ENCODE measurements around the gene ZNF664.
A peak's percentile ranks its signal among the peaks of the same experiment; 100 is the strongest.

ZNF664 gene

DNA sequence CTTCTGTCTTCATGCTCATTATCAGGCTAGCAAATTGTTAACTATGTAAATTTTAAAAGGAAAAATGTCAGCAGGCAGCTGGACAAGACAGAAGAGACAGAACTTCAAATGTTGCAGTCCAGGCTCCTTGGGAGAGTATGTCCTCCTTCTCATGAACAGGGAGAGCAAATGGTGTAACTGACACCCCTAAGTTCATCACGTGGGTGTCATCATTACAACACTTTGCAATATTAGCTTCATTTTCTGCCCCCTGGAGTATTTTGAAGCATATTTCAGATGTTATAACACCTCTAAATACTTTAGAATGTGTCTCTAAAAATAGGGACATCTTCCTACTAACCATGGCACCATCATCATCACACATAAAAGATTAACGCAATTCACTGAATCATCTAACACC is 62.1 kb downstream of the ZNF664 start:
- Histone ChIP-seq H3K4me3 (ENCODE audit: low read depth, low read length) (no peak overlapping the region), H3K27me3 (ENCODE audit: control insufficient read depth, insufficient read depth, low read length) (no peaks in the 10 kb centered on the region), H3K9me3 (ENCODE audit: control insufficient read depth, insufficient read depth, low read depth, low read length) (no peaks in the 10 kb centered on the region), H3K36me3 (ENCODE audit: control insufficient read depth, insufficient read depth, low read length) (no peaks in the 10 kb centered on the region), H3K4me1 (ENCODE audit: control insufficient read depth, insufficient read depth, low read length) (peaks cover 10% of the 10 kb centered on the region; the same call in 1 of the 2 replicates), H3K9ac (ENCODE audit: low read length) (no peak overlapping the region), H3K27ac (ENCODE audit: low read depth, low read length) (no peak overlapping the region)

DNA sequence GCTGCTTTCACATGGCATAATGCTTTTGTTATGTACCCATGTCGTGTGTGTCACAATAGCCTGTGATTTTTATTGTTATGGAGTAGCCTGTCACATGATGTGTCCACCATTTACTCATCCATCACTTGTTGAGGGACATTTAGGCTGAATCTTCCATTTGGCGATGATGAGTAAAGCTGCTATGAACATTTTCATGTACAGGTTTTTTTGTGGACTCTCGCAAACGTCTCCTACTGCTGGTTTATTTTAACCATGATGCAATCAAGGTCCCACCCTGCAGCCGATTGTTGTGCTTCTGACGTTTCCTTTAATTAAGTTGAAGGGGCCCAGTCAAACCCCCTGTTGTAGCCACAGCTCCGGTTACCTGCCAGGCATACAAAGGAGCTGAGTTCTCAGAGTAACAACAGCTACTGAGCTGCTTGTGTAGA is 63.2 kb downstream of the ZNF664 start:
- Histone ChIP-seq H3K27ac (ENCODE audit: low read depth, low read length) (no peak overlapping the region), H3K27me3 (ENCODE audit: control insufficient read depth, insufficient read depth, low read length) (no peaks in the 10 kb centered on the region), H3K36me3 (ENCODE audit: control insufficient read depth, insufficient read depth, low read length) (no peaks in the 10 kb centered on the region), H3K4me1 (ENCODE audit: control insufficient read depth, insufficient read depth, low read length) (peaks cover 7% of the 10 kb centered on the region; the same call in 1 of the 2 replicates), H3K4me3 (ENCODE audit: low read depth, low read length) (no peak overlapping the region), H3K9me3 (ENCODE audit: control insufficient read depth, insufficient read depth, low read depth, low read length) (no peaks in the 10 kb centered on the region), H3K9ac (ENCODE audit: low read length) (peak overlapping the region; percentile 14)

DNA sequence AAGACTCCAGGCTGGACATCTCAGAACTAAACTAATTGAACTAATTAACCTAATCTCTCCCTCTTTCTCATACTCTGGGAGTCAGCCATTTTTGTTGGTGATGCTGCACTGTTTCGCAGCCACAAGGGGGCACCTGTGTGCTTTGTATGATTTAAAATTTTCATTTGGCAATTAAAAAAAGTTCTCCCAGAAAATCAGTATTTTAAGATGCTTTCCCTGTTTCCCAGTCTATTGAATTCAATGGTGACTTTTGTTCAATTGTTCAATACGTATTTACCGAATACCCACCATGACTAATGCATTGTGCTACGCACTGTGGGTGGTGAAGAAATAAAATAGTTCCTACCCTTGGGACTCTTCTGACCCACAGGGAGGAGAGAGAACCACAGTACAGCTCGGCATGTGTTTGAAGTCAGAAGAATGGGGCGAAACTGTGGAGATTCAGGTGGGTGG is 63.7 kb downstream of the ZNF664 start:
- no peaks in the 10 kb centered on the region for H3K9me3 ChIP-seq (ENCODE audit: control insufficient read depth, insufficient read depth, low read depth, low read length)
- no peak overlapping the region for H3K27ac ChIP-seq (ENCODE audit: low read depth, low read length)
- H3K4me1 ChIP-seq (ENCODE audit: control insufficient read depth, insufficient read depth, low read length), result peaks cover 7% of the 10 kb centered on the region; the same call in 1 of the 2 replicates
- H3K36me3 ChIP-seq (ENCODE audit: control insufficient read depth, insufficient read depth, low read length), result no peaks in the 10 kb centered on the region
- H3K9ac ChIP-seq (ENCODE audit: low read length), result peak overlapping the region; percentile 14
- H3K4me3 ChIP-seq (ENCODE audit: low read depth, low read length), result no peak overlapping the region
- H3K27me3 ChIP-seq (ENCODE audit: control insufficient read depth, insufficient read depth, low read length), result no peaks in the 10 kb centered on the region

DNA sequence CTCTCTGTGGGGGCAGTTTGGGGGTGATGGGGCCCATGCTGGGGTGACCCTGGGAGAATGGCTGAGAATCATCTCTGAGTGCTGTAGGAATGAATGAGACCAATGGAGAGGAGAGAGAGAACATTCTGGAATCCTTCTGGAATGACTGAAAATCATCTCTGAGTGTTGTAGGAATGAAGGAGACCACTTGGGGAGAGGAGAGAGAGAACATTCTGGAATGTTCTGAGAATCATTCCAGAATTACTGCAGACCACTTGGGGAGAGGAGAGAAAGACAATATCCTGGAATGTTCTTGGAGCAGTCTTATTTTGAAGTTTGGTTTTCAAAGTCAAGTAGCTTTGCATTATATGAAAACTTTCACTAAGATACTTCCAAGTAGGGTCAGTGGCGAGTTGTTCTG is 64.3 kb downstream of the ZNF664 start:
- no peaks in the 10 kb centered on the region for H3K9me3 ChIP-seq (ENCODE audit: control insufficient read depth, insufficient read depth, low read depth, low read length)
- H3K27ac ChIP-seq (ENCODE audit: low read depth, low read length), result no peak overlapping the region
- no peaks in the 10 kb centered on the region for H3K27me3 ChIP-seq (ENCODE audit: control insufficient read depth, insufficient read depth, low read length)
- no peak overlapping the region for H3K4me3 ChIP-seq (ENCODE audit: low read depth, low read length)
- H3K4me1 ChIP-seq (ENCODE audit: control insufficient read depth, insufficient read depth, low read length), result peaks cover 7% of the 10 kb centered on the region; the same call in 1 of the 2 replicates
- no peak overlapping the region for H3K9ac ChIP-seq (ENCODE audit: low read length)
- H3K36me3 ChIP-seq (ENCODE audit: control insufficient read depth, insufficient read depth, low read length), result no peaks in the 10 kb centered on the region

DNA sequence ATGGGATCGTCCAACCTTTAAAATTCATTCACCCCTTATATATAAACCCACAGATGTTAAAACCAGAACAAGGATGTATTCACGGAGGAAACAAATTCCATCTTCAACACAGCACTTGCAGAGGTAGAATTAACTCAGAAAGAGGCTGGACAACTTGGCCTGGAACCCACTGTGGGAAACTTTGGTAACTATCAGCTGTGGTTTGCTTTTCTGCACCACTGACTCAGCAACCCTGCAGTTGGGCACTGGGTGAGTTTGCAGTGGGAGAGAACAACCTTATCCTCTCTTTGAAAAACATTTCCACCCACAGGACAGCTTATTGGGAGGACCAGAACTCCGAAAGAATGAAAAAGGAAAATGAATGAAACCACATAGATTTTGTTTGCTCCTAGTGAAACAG is 66.3 kb downstream of the ZNF664 start:
- no peaks in the 10 kb centered on the region for H3K9me3 ChIP-seq (ENCODE audit: control insufficient read depth, insufficient read depth, low read depth, low read length)
- H3K9ac ChIP-seq (ENCODE audit: low read length), result no peak overlapping the region
- no peak overlapping the region for H3K27ac ChIP-seq (ENCODE audit: low read depth, low read length)
- H3K27me3 ChIP-seq (ENCODE audit: control insufficient read depth, insufficient read depth, low read length), result no peaks in the 10 kb centered on the region
- H3K4me1 ChIP-seq (ENCODE audit: control insufficient read depth, insufficient read depth, low read length), result peaks cover 10% of the 10 kb centered on the region; the same call in 1 of the 2 replicates
- H3K36me3 ChIP-seq (ENCODE audit: control insufficient read depth, insufficient read depth, low read length), result no peaks in the 10 kb centered on the region
- no peak overlapping the region for H3K4me3 ChIP-seq (ENCODE audit: low read depth, low read length)

DNA sequence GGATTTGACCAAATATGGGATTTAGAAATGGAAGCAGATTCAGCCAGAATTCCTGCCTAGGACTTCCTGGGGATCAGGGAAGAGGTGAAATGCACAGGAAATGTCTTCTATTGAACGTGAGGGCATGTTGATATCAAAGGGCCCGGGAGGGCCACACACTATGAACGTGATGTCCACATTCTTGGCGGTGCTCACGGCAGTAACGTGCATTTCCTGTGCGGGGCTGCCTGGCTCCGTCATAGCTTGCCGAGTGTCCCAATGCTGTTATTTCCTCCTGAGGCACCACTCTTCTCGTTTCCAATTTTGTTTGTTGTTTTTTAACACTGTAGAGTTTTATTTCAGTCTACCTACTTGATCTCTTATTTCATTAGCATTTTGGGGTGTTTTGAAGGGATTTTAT is 67.3 kb downstream of the ZNF664 start:
- Histone ChIP-seq H3K36me3 (ENCODE audit: control insufficient read depth, insufficient read depth, low read length) (no peaks in the 10 kb centered on the region), H3K9ac (ENCODE audit: low read length) (no peak overlapping the region), H3K4me1 (ENCODE audit: control insufficient read depth, insufficient read depth, low read length) (peaks cover 17% of the 10 kb centered on the region; the same call in 1 of the 2 replicates), H3K27me3 (ENCODE audit: control insufficient read depth, insufficient read depth, low read length) (no peaks in the 10 kb centered on the region), H3K27ac (ENCODE audit: low read depth, low read length) (no peak overlapping the region), H3K9me3 (ENCODE audit: control insufficient read depth, insufficient read depth, low read depth, low read length) (no peaks in the 10 kb centered on the region), H3K4me3 (ENCODE audit: low read depth, low read length) (no peak overlapping the region)

DNA sequence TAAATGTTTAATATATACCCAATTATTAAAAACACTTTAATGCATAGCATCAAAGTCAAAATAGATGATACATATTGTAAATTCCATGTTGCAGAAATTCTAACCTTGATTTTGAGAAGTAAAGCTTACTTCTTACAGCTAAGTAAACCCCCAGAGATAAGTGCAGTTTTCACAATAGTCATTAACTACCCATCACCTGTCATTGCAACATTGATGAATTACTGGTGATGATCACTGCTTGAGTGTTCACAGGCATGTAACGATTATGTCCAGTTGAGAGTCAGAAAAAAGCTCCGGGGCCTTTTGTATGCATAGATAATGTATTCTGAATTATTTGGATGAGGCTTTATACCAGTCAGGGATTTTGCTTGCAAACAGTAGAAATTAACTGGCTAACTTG is 67.7 kb downstream of the ZNF664 start:
- no peak overlapping the region for H3K4me3 ChIP-seq (ENCODE audit: low read depth, low read length)
- no peak overlapping the region for H3K27ac ChIP-seq (ENCODE audit: low read depth, low read length)
- peaks cover 20% of the 10 kb centered on the region; the same call in 1 of the 2 replicates for H3K4me1 ChIP-seq (ENCODE audit: control insufficient read depth, insufficient read depth, low read length)
- no peaks in the 10 kb centered on the region for H3K27me3 ChIP-seq (ENCODE audit: control insufficient read depth, insufficient read depth, low read length)
- H3K9ac ChIP-seq (ENCODE audit: low read length), result no peak overlapping the region
- no peaks in the 10 kb centered on the region for H3K36me3 ChIP-seq (ENCODE audit: control insufficient read depth, insufficient read depth, low read length)
- no peaks in the 10 kb centered on the region for H3K9me3 ChIP-seq (ENCODE audit: control insufficient read depth, insufficient read depth, low read depth, low read length)

DNA sequence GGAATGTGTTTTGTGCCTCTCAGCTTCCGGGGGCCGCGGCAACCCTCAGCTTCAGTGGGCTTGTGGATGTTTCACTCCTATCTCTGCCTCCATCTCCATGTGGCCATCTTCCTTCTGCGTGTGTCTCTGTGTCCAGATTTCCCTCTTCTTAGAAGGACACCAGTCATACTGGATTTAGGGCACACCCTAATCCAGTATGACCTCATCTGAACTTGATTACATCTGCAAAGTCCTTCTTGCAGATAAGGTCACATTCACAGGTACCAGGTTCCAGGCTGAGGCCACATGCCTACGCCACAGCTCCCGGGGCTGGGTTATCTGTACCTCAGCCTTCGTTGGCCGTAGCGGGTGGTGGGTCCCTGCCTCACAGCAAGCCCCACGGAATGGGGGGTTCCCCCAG is 68.9 kb downstream of the ZNF664 start:
- peaks cover 13% of the 10 kb centered on the region; the same call in 1 of the 2 replicates for H3K4me1 ChIP-seq (ENCODE audit: control insufficient read depth, insufficient read depth, low read length)
- H3K27ac ChIP-seq (ENCODE audit: low read depth, low read length), result no peak overlapping the region
- no peaks in the 10 kb centered on the region for H3K36me3 ChIP-seq (ENCODE audit: control insufficient read depth, insufficient read depth, low read length)
- no peak overlapping the region for H3K9ac ChIP-seq (ENCODE audit: low read length)
- H3K9me3 ChIP-seq (ENCODE audit: control insufficient read depth, insufficient read depth, low read depth, low read length), result peaks cover 3% of the 10 kb centered on the region; the same call in 1 of the 2 replicates
- no peaks in the 10 kb centered on the region for H3K27me3 ChIP-seq (ENCODE audit: control insufficient read depth, insufficient read depth, low read length)
- H3K4me3 ChIP-seq (ENCODE audit: low read depth, low read length), result no peak overlapping the region

DNA sequence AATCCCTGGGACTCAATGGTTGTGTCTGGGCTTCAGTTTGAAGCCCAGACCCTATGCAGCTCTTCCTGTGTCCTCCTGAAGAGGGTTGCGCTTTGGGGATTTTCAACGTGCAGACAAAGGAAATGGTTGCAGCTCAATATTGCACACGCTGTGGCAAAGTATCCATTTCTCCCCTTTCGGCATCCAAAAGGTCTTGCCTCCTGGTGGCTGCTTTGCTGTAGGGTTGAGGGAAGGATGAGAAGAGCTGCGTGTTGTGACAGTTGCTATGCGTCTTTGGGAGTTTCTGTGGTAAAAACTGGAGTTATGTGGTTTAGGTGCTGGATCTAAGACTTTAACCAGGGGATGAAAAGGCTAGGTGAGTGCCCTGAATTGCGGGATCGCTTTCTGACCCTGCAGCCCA is 71.0 kb downstream of the ZNF664 start:
- Histone ChIP-seq H3K36me3 (ENCODE audit: control insufficient read depth, insufficient read depth, low read length) (no peaks in the 10 kb centered on the region), H3K9me3 (ENCODE audit: control insufficient read depth, insufficient read depth, low read depth, low read length) (peaks cover 21% of the 10 kb centered on the region), H3K27me3 (ENCODE audit: control insufficient read depth, insufficient read depth, low read length) (no peaks in the 10 kb centered on the region), H3K27ac (ENCODE audit: low read depth, low read length) (no peak overlapping the region), H3K4me1 (ENCODE audit: control insufficient read depth, insufficient read depth, low read length) (peaks cover 13% of the 10 kb centered on the region; the same call in 1 of the 2 replicates), H3K9ac (ENCODE audit: low read length) (no peak overlapping the region), H3K4me3 (ENCODE audit: low read depth, low read length) (no peak overlapping the region)

DNA sequence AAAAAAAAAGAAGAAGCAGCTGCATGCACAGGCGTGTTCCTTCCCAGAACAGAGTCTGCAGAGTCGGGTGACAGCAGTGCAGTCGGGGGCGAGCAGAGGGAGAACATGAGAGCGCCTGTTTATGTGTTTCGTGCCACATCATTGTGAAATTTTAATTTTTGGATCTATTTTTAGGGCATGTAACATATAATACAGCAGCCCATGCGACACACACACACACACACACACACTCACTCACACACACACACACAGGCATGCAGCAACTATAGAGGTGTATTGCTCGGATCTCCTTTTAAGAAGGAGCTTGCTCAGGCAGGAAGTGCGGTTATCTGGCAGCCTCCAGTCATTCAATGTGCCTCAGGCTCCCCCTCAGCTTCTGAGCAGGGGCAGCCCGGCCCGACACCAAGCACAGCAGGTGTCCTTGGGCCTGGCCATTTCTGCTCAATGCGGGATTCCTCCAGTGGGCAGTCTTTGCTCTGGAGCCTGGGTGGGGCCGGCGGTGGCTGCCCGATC is 71.8 kb downstream of the ZNF664 start:
- peaks cover 13% of the 10 kb centered on the region; the same call in 1 of the 2 replicates for H3K4me1 ChIP-seq (ENCODE audit: control insufficient read depth, insufficient read depth, low read length)
- no peaks in the 10 kb centered on the region for H3K36me3 ChIP-seq (ENCODE audit: control insufficient read depth, insufficient read depth, low read length)
- H3K9ac ChIP-seq (ENCODE audit: low read length), result no peak overlapping the region
- H3K27ac ChIP-seq (ENCODE audit: low read depth, low read length), result no peak overlapping the region
- no peaks in the 10 kb centered on the region for H3K27me3 ChIP-seq (ENCODE audit: control insufficient read depth, insufficient read depth, low read length)
- peaks cover 21% of the 10 kb centered on the region for H3K9me3 ChIP-seq (ENCODE audit: control insufficient read depth, insufficient read depth, low read depth, low read length)
- no peak overlapping the region for H3K4me3 ChIP-seq (ENCODE audit: low read depth, low read length)

DNA sequence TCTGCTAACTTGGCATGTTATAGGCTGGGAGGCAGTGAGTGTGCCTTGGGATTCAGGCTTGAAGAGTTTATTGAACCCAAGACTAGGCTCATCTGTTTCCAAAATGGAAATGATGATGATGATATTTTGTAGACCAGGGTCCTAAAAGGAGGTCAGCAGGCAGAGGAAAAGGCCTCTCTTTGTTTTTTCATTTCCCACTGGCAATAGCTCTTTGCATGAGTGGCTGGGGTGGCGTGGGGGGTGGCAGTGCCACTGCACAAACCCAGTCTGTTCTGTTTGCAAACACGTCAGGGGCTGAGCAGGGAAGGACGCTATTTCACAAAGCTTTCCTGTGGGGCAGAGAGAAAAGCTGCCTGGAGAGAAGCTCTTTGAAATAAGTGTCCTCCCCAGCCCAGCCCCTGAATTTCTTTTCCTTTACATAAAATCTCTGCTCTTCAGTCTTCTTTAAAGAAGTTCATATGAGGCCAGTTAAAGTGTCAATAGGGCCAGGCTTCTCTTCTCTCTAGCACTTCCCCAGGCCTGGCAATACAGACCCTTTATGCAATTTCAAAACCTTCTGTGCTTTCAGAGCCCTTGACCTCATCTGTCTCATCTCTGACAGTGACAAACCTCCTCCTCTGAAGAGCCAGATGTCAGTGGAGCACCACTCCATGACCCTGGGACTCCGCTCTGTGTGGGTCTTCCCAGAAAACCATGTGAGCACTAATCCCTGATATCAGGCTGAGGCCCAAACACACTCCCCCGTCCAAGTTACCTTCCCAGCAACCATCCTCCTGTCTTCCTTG is 72.8 kb downstream of the ZNF664 start:
- H3K9me3 ChIP-seq (ENCODE audit: control insufficient read depth, insufficient read depth, low read depth, low read length), result peaks cover 21% of the 10 kb centered on the region

More for the DNA sequence above, 72.8 kb downstream of the ZNF664 start:
- Histone ChIP-seq H3K4me3 (ENCODE audit: low read depth, low read length) (no peak overlapping the region), H3K9ac (ENCODE audit: low read length) (no peak overlapping the region), H3K27me3 (ENCODE audit: control insufficient read depth, insufficient read depth, low read length) (no peaks in the 10 kb centered on the region), H3K27ac (ENCODE audit: low read depth, low read length) (no peak overlapping the region), H3K4me1 (ENCODE audit: control insufficient read depth, insufficient read depth, low read length) (peaks cover 13% of the 10 kb centered on the region; the same call in 1 of the 2 replicates), H3K36me3 (ENCODE audit: control insufficient read depth, insufficient read depth, low read length) (no peaks in the 10 kb centered on the region)
